COLO829 (cell line): Measurements from ENCODE around the gene MAP2K1.
"Not testable (repeated sequence)": the region's sequence is repeated elsewhere in the genome, so short reads cannot be mapped to it uniquely, and the experiment has no call there.

ENCODE experiments used
- DNase-seq: peaks from one replicate; pipeline ENCODE4 v3.0.0; 2012; ENCODE audit warnings: low spot score

The MAP2K1 gene

GRCh38 chr15:66393037-66393436, 6.3 kb downstream of the MAP2K1 start:
- DNase-seq = not testable (repeated sequence)

- no peak for DNase-seq
Observed at GRCh38 chr15:66394472-66394871, 7.8 kb downstream of the MAP2K1 start.

GRCh38 chr15:66394915-66395314, 8.2 kb downstream of the MAP2K1 start:
- no peak for DNase-seq

GRCh38 chr15:66399276-66399675, 12.6 kb downstream of the MAP2K1 start:
- DNase-seq = no peak

GRCh38 chr15:66400351-66400774, 13.7 kb downstream of the MAP2K1 start:
- DNase-seq = no peak

GRCh38 chr15:66401130-66402021, 14.7 kb downstream of the MAP2K1 start:
- DNase-seq = no peak

- DNase-seq = no peak
Observed at GRCh38 chr15:66402761-66403284, 16.1 kb downstream of the MAP2K1 start.

- DNase-seq = no peak
Observed at GRCh38 chr15:66403323-66403722, 16.6 kb downstream of the MAP2K1 start.

- no peak for DNase-seq
Observed at GRCh38 chr15:66404122-66404521, 17.4 kb downstream of the MAP2K1 start.

- no peak for DNase-seq
Observed at GRCh38 chr15:66404532-66404931, 17.8 kb downstream of the MAP2K1 start.

- DNase-seq = no peak
Observed at GRCh38 chr15:66405007-66405406, 18.3 kb downstream of the MAP2K1 start.

- DNase-seq = no peak
Observed at GRCh38 chr15:66405615-66406014, 18.9 kb downstream of the MAP2K1 start.

- no peak for DNase-seq
Observed at GRCh38 chr15:66408254-66408653, 21.5 kb downstream of the MAP2K1 start.

- no peak for DNase-seq
Observed at GRCh38 chr15:66408675-66409282, 22.1 kb downstream of the MAP2K1 start.

GRCh38 chr15:66409565-66410108, 22.9 kb downstream of the MAP2K1 start:
- DNase-seq = no peak

- no peak for DNase-seq
Observed at GRCh38 chr15:66411190-66411589, 24.5 kb downstream of the MAP2K1 start.

GRCh38 chr15:66412220-66412619, 25.5 kb downstream of the MAP2K1 start:
- DNase-seq = no peak

- no peak for DNase-seq
Observed at GRCh38 chr15:66413579-66413978, 26.9 kb downstream of the MAP2K1 start.

- DNase-seq = no peak
Observed at GRCh38 chr15:66415360-66415759, 28.6 kb downstream of the MAP2K1 start.

- DNase-seq = no peak
Observed at GRCh38 chr15:66417736-66418135, 31.0 kb downstream of the MAP2K1 start.

GRCh38 chr15:66419471-66419870, 32.8 kb downstream of the MAP2K1 start:
- no peak for DNase-seq

- DNase-seq = no peak
Observed at GRCh38 chr15:66422347-66422746, 35.6 kb downstream of the MAP2K1 start.

GRCh38 chr15:66423149-66423548, 36.4 kb downstream of the MAP2K1 start:
- no peak for DNase-seq
